Gastrocnemius medialis (tissue), 4 donors: ENCODE measurements around the gene UMODL1. TPM values are rescaled to one million over a fixed set of nuclear protein-coding genes. Genes with fewer than 3 reads are reported as not detected.
"Not testable (repeated sequence)": the region's sequence is repeated elsewhere in the genome, so short reads cannot be mapped to it uniquely, and the experiment has no call there.

Experiments used
- ATAC-seq, 2 donors: fragments of 150-250 bp; one replicate each; pipeline ENCODE4 v1.9.1; 2016
- DNase-seq, 2 donors: peaks; one replicate each; pipeline ENCODE4 v3.0.0-alpha.2; 2019
- H3K27ac ChIP-seq, 4 donors: fragments of 200-600 bp; sonication (generic); 1 replicate in 1 of 4; 2 replicates in 3 of 4; pipeline ENCODE4 v1.5.1; 2016 to 2018; ENCODE audit warnings: mild to moderate bottlenecking in 2 of 4, moderate library complexity in 1 of 4
- H3K27me3 ChIP-seq, 3 donors: fragments of 200-600 bp; sonication (generic) in 2 of 3; 1 replicate in 1 of 3; 2 replicates in 2 of 3; pipeline versions ENCODE4 v1.5.1 to v1.6.0; 2016 to 2019; ENCODE audit warnings: mild to moderate bottlenecking in 1 of 3, moderate library complexity in 1 of 3
- H3K36me3 ChIP-seq, 2 donors: fragments of 200-600 bp; sonication (generic) in 1 of 2; one replicate each; pipeline ENCODE4 v1.5.1; 2017 to 2018
- H3K4me1 ChIP-seq, 2 donors: fragments of 200-600 bp; sonication (generic) in 1 of 2; one replicate each; pipeline ENCODE4 v1.5.1; 2016 to 2017; ENCODE audit warnings: mild to moderate bottlenecking in 2 of 2
- H3K4me3 ChIP-seq, 4 donors: fragments of 200-600 bp; sonication (generic) in 3 of 4; 1 replicate in 1 of 4; 2 replicates in 3 of 4; pipeline ENCODE4 v1.5.1; 2016 to 2019; ENCODE audit warnings: mild to moderate bottlenecking in 2 of 4
- H3K9me3 ChIP-seq, 3 donors: fragments of 200-600 bp; sonication (generic) in 2 of 3; 1 replicate in 1 of 3; 2 replicates in 2 of 3; pipeline ENCODE4 v1.5.1; 2016 to 2019
- POLR2A ChIP-seq, 2 donors: fragments of 450-650 bp; IDR thresholded peaks; one replicate each; pipeline ENCODE4 v1.6.1; 2017; ENCODE audit warnings: antibody characterized with exemption in 2 of 2, mild to moderate bottlenecking in 2 of 2, moderate library complexity in 2 of 2
- in situ Hi-C, 4 donors: fragments of 200-750 bp; cut with MboI; loops; one replicate each; pipeline versions ENCODE4 v1.15.0 to v1.8.0; 2017; ENCODE audit warnings: low sequenced_read_pairs in 4 of 4
- intact Hi-C: fragments of 100-400 bp; cut with DNase I; formaldehyde crosslinking; loops from one replicate; pipeline ENCODE4 v1.15.1; 2023; ENCODE audit warnings: low total_unique reads
- total RNA-seq, 4 donors: library from RNA; depleted of rRNA; stranded (reverse); fragments of >200 nt; gene quantifications; one replicate each; pipeline versions ENCODE4 v1.1.0 to v1.2.3, GENCODE V29; 2016
- TF ChIP-seq, protein P1 (sequence below), 5 experiments: fragments of 450-650 bp in 3 of 5; fragments of 200-600 bp in 2 of 5; sonication (generic) in 2 of 5; IDR thresholded peaks in 4 of 5; conservative IDR thresholded peaks in 1 of 5; 1 replicate in 4 of 5; 2 replicates in 1 of 5; pipeline ENCODE4 v1.5.1; 2016 to 2019; ENCODE audit warnings: antibody characterized with exemption in 5 of 5, mild to moderate bottlenecking in 3 of 5, moderate library complexity in 3 of 5

The UMODL1 gene
- total RNA-seq, 4 donors from 2014 or later, result 0.13 TPM; not detected in 3

DNA sequence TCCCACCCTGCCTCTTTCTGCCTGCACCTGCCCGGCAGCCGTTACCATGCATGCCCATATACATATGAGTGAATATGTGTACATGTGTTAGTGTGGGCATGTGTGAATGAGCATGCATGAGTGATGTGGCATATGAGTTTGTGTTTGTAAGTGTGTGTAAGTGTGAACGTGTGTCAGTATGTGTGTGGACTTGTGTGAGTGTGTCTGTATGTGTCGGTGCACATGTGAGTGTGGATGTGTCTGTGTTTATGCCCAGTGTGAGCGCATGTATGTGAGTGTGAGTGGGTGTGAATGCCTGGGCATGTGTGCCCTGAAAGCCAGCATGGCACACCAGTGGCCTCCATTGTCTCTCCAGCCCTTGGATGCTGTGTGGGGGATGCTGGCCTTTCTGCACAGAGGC is 2.5 kb upstream of the UMODL1 start:
- no peak for ATAC-seq
- in situ Hi-C loops, result no loop called here
- intact Hi-C loops, result loop anchor here (5.0 kb wide), 1 partner anchor 39 kb away; no protein-coding TSS in a partner anchor
- Histone ChIP-seq H3K9me3 (no peaks in the 10 kb centered on the region), H3K4me1 (no peaks in the 10 kb centered on the region), H3K27me3 (peaks cover 0 to 5% (median 5%) of the 10 kb centered on the region in 3 donors), H3K4me3 (no peak overlapping the region), H3K36me3 (no peaks in the 10 kb centered on the region), H3K27ac (no peak overlapping the region)
- no peak for DNase-seq
- TF ChIP-seq, protein P1, sequence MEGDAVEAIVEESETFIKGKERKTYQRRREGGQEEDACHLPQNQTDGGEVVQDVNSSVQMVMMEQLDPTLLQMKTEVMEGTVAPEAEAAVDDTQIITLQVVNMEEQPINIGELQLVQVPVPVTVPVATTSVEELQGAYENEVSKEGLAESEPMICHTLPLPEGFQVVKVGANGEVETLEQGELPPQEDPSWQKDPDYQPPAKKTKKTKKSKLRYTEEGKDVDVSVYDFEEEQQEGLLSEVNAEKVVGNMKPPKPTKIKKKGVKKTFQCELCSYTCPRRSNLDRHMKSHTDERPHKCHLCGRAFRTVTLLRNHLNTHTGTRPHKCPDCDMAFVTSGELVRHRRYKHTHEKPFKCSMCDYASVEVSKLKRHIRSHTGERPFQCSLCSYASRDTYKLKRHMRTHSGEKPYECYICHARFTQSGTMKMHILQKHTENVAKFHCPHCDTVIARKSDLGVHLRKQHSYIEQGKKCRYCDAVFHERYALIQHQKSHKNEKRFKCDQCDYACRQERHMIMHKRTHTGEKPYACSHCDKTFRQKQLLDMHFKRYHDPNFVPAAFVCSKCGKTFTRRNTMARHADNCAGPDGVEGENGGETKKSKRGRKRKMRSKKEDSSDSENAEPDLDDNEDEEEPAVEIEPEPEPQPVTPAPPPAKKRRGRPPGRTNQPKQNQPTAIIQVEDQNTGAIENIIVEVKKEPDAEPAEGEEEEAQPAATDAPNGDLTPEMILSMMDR (IDR thresholded peaks at IDR 0.05 in 4 of 5, conservative IDR thresholded peaks at IDR 0.05 in 1 of 5), result no peak
- no peak for TF ChIP-seq POLR2A (IDR thresholded peaks at IDR 0.05)

DNA sequence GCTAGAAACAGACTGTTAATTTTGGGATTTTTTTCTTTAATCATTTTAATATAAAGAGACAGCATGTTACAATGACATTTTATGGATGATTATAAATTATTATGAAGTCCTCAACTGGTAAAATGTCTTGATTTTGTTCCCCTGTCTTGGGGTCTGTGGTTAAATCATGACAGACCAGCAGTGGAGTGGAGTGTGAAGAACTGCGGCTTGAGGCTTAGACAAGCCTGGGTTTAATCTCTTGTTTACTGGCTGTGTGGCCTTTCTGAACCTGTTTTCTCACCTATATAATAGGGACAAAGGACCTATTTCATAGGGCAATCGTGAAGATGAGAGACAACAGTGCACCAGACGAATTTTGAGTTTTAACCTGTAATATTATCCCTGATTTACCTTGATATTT is 1.8 kb upstream of the UMODL1 start:
- in situ Hi-C loops (no loop called here), intact Hi-C loops (loop anchor here (5.0 kb wide), 1 partner anchor 38 kb away; no protein-coding TSS in a partner anchor)
- TF ChIP-seq POLR2A (IDR thresholded peaks at IDR 0.05), result no peak
- Histone ChIP-seq H3K9me3 (no peaks in the 10 kb centered on the region), H3K27me3 (peaks cover 0 to 7% (median 6%) of the 10 kb centered on the region in 3 donors), H3K4me3 (no peak overlapping the region), H3K4me1 (no peaks in the 10 kb centered on the region), H3K27ac (no peak overlapping the region), H3K36me3 (no peaks in the 10 kb centered on the region)
- ATAC-seq, result no peak
- DNase-seq, result no peak

DNA sequence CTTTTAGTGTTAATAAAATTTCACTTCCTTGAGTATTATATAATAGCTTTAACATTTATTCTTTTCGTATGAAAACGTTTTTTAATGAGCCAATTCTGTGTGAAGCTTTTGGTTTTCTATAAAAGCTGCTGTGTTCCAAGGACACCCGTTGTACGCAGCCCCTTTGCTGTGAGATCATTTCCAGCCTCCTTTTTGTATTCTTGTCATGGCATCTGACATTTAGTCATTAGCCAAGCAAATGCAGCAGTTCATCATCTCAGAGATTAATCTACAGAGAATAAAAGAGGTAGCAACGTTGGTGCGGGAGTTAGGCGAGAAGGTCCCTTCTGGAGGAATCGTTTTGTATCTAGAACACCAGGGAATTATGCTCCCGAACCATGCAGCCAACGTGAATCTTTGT is 1.3 kb upstream of the UMODL1 start:
- Histone ChIP-seq H3K36me3 (no peaks in the 10 kb centered on the region), H3K4me3 (no peak overlapping the region), H3K27ac (no peak overlapping the region), H3K27me3 (peaks cover 0 to 7% (median 6%) of the 10 kb centered on the region in 3 donors), H3K4me1 (no peaks in the 10 kb centered on the region), H3K9me3 (no peaks in the 10 kb centered on the region)
- TF ChIP-seq POLR2A (IDR thresholded peaks at IDR 0.05), result no peak
- TF ChIP-seq, protein P1 (IDR thresholded peaks at IDR 0.05 in 4 of 5, conservative IDR thresholded peaks at IDR 0.05 in 1 of 5), result no peak
- DNase-seq (no peak), ATAC-seq (no peak)
- in situ Hi-C loops (no loop called here), intact Hi-C loops (loop anchor here (5.0 kb wide), 1 partner anchor 37 kb away; no protein-coding TSS in a partner anchor)

DNA sequence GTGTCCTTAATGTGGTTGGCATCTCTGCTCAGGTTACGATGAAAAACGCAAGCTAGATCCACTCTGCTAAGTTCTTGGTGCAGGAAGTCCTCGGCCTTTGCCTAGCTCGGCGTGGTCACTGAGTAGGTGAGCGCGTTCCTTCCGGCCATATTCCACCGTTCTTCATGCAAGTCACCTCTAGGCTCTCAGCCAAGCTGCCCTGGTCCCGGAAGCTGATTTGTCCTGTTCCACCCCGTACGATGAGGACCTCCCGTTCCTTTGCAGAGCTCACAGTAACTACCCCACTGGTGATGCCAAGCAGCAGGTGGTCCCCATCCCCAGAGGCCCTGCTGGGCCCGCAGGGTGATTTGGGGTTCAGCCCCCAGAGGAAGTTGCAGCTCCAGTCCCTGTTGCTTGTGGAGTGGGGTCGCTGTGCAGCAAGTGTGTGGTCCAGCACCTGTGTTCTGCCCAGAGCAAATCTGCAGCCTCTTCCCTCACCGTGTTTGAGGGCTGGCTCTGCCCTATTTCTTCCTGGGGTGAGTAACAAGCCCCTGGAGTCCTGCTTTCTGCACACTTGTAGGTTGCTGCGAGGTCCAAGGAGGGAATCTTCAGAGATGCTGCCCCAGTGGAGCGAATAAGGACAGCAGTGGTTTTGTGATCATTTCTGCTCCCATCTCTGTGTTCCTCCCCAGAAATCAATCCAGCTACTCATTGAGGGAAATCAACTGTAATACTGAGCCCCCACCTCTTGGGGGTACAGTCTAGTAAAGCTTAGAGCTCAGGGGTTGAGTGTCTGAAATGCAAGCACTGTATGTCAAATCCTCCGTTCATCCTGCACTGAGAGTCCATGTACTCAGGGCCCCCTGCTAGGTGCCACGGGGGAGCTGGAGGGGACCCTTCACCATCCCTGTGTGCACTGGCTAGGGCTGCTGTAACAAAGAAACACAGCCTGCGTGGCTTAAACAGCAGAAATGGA is 2.3 kb downstream of the UMODL1 start:
- intact Hi-C loops (no loop called here), in situ Hi-C loops (no loop called here)
- H3K9me3 ChIP-seq, result no peaks in the 10 kb centered on the region
- TF ChIP-seq, protein P1 (IDR thresholded peaks at IDR 0.05 in 4 of 5, conservative IDR thresholded peaks at IDR 0.05 in 1 of 5), result no peak
- no peak overlapping the region for H3K4me3 ChIP-seq
- no peak overlapping the region for H3K27ac ChIP-seq
- ATAC-seq (no peak), DNase-seq (no peak)
- peaks cover 0 to 7% (median 6%) of the 10 kb centered on the region in 3 donors for H3K27me3 ChIP-seq
- H3K4me1 ChIP-seq, result no peaks in the 10 kb centered on the region
- H3K36me3 ChIP-seq, result no peaks in the 10 kb centered on the region

DNA sequence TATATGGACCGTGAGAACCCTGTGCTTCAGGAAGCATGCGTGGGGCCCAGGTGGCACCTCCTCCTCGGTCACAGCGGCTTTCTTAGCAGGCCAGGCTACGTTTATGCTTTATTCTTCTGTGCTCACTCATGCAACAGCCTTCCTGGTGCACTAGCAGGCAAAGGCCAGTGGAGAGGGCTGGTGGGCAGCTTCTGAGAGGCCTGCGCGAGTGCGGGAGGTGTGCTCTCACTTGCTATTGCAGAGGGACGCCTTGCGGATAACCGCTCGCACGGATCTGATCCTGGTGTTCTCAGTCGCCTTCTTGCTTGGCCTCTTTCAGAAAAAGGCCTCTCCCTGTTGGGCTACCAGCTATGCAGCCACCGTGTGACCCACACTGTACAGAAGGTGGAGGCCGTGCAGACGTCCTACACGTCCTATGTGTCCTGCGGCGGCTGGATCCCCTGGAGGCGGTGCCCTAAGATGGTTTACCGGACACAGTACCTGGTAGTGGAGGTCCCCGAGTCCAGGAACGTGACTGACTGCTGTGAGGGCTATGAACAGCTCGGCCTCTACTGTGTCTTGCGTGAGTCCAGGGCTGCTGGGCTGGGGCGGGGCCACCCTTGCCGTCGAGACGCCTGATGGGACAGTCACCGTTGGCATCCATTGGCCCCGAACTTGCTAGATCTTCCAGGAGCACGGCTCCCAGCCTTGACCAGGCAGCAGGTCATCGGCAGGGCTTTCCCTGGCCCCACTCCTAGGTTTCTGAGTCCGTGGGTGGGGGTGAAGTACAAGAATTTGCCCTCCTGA is 4.8 kb downstream of the UMODL1 start:
- intact Hi-C loops, result no loop called here
- TF ChIP-seq POLR2A (IDR thresholded peaks at IDR 0.05), result no peak
- TF ChIP-seq, protein P1 (IDR thresholded peaks at IDR 0.05 in 4 of 5, conservative IDR thresholded peaks at IDR 0.05 in 1 of 5), result no peak
- ATAC-seq, result no peak
- Histone ChIP-seq H3K27ac (no peak overlapping the region), H3K27me3 (peaks cover 0 to 7% (median 6%) of the 10 kb centered on the region in 3 donors), H3K4me1 (peaks cover 4 to 8% of the 10 kb centered on the region in 2 donors), H3K36me3 (no peaks in the 10 kb centered on the region), H3K4me3 (no peak overlapping the region), H3K9me3 (no peaks in the 10 kb centered on the region)
- in situ Hi-C loops, result no loop called here
- DNase-seq, result no peak

DNA sequence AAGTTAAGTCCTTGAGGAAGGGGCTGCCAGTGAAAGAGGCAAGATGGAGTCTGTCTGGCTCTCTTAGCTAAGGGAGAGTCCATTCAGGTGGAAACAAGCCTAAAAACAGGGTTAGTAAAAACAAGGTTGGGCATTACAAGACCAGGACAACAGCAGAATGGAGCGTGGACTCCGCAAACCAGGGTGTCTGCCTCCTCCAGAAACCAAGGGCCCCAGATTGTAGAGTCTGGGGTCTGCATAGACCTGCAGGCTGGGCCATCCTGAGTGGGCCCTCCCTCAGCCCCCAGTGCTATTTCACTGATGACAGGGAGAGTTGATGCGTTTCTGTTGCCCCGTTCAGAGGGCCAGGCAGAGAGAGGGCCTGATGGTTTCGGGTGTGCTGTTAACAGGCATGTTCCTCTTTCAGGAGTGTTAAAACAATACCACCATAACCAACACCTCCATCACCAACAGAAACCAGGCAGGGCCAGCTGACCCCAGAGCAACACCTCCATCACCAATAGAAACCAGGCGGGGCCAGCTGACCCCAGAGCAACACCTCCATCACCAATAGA is 6.6 kb downstream of the UMODL1 start:
- ATAC-seq, H3K9me3 ChIP-seq, H3K27ac ChIP-seq, H3K4me1 ChIP-seq, H3K4me3 ChIP-seq, H3K27me3 ChIP-seq, H3K36me3 ChIP-seq, DNase-seq, in situ Hi-C loops, intact Hi-C loops: not testable (repeated sequence)
